Stimulated activated naive CD8-positive, alpha-beta T cell treated with anti-CD3 and anti-CD28 coated beads, Interleukin-15, Interleukin-2, amounts not matched to agents 100 ng/mL and 50 ng/mL, for 24 hours (primary cell): ENCODE measurements around the gene HTR4.
"Not testable (repeated sequence)": the region's sequence is repeated elsewhere in the genome, so short reads cannot be mapped to it uniquely, and the experiment has no call there.

Experiments used
- H3K27ac Mint-ChIP-seq: one replicate; pipeline ENCODE4 v1.8.0; 2021; ENCODE audit warnings: mild to moderate bottlenecking, mixed read lengths
- H3K27me3 Mint-ChIP-seq: one replicate; pipeline ENCODE4 v1.8.0; 2021; ENCODE audit warnings: mixed read lengths
- H3K36me3 Mint-ChIP-seq: one replicate; pipeline ENCODE4 v1.8.0; 2021; ENCODE audit warnings: low read depth, mixed read lengths
- H3K4me1 Mint-ChIP-seq: one replicate; pipeline ENCODE4 v1.8.0; 2021; ENCODE audit warnings: low read depth, mixed read lengths
- H3K4me3 Mint-ChIP-seq: one replicate; pipeline ENCODE4 v1.8.0; 2021; ENCODE audit warnings: mild to moderate bottlenecking, mixed read lengths
- H3K9me3 Mint-ChIP-seq: one replicate; pipeline ENCODE4 v1.8.0; 2021; ENCODE audit warnings: mixed read lengths

HTR4 gene

GRCh38 chr5:148554621-148555020, 99.7 kb downstream of the HTR4 start:
- Mint-ChIP-seq H3K4me3 (no peak overlapping the region), H3K4me1 (no peaks in the 10 kb centered on the region), H3K36me3 (no peaks in the 10 kb centered on the region), H3K9me3 (no peaks in the 10 kb centered on the region), H3K27me3 (no peaks in the 10 kb centered on the region), H3K27ac (no peak overlapping the region)

DNA sequence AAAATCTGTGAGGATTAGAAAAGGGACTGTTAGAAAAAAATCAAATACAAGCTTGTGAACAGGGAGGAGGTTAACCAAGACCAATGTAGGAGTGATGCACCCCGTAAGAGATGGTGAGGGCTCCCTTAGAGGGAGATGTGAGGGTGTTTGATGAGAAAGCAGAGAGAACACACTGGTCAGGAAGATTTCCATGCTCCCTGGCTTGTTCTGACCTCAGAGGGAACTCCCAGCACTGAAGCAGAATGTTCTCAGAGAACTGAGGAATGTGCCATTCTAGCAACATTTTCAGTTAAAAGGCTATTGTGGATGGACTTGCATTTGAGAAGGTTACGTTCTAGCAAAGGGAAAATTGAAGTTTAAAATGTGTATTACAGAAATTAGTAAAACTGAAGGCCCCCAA, 110.6 kb downstream of the HTR4 start:
- Mint-ChIP-seq H3K9me3 (no peaks in the 10 kb centered on the region), H3K27me3 (peaks cover 8% of the 10 kb centered on the region)

DNA sequence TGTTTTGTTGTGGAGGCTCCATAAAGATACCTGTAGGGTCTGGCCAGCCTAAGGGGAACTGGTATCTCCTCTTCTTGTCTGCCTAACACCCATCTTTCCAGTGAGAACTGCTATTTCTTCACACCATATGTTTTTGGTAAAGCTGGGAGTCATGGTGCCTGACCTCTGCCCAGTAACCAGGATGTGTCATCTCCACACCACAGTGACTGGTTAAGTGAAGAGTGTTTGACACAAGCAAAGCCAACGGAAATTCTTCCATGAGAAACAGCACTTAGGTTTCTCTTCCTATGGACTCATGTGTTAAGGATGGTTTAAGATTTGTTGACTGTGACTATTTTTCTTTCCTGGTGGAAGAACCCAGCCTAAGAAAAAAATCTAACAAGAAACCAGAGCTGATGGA, 111.5 kb downstream of the HTR4 start:
- H3K27me3 Mint-ChIP-seq, result peaks cover 8% of the 10 kb centered on the region
- H3K27ac Mint-ChIP-seq, result no peak overlapping the region
- no peaks in the 10 kb centered on the region for H3K4me1 Mint-ChIP-seq
- H3K9me3 Mint-ChIP-seq, result no peaks in the 10 kb centered on the region
- H3K4me3 Mint-ChIP-seq, result no peak overlapping the region
- H3K36me3 Mint-ChIP-seq, result no peaks in the 10 kb centered on the region

More for the DNA sequence above, 110.6 kb downstream of the HTR4 start:
- Mint-ChIP-seq H3K4me3 (no peak overlapping the region), H3K27ac (no peak overlapping the region), H3K4me1 (no peaks in the 10 kb centered on the region), H3K36me3 (no peaks in the 10 kb centered on the region)

DNA sequence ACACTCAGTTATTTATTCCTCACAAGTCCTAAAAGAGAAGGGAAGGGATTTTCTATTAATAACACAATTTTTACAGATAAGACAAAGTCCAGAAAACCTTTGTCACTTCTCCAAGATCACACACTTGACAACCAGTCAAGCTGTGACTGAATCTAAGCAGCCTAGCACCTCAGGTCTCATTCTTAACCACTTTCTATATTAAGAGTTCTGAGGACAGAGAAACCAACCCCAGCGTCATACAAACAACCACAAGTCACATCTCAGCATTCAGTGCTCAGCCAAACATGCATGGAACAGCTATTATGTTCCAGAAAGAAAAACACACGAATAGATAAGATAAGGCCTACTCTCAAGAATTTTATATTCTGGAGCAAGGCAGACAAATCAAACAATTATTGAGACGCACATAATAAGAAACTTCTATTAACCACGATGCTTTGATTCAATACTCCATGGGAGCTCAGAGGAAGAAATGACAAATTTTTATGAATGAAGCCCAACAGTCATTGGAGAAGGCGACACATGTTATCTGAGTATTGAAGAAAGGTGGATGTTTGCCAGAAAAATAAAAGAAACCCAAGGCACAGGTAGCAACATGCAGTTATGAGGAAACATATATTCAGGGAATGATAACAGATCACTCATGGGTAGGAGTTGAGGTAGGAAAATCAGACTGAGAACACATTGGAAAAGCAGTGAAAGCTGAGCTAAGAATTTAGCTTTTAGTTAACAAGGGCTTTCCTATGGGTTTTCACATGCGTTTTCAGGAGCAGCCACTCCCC, 113.1 kb downstream of the HTR4 start:
- H3K36me3 Mint-ChIP-seq, result no peaks in the 10 kb centered on the region
- H3K4me3 Mint-ChIP-seq, result no peak overlapping the region
- peaks cover 16% of the 10 kb centered on the region for H3K27me3 Mint-ChIP-seq
- H3K27ac Mint-ChIP-seq, result no peak overlapping the region
- no peaks in the 10 kb centered on the region for H3K4me1 Mint-ChIP-seq
- no peaks in the 10 kb centered on the region for H3K9me3 Mint-ChIP-seq

GRCh38 chr5:148540647-148541046, 113.7 kb downstream of the HTR4 start:
- Mint-ChIP-seq H3K27ac (no peak overlapping the region), H3K9me3 (no peaks in the 10 kb centered on the region), H3K4me1 (no peaks in the 10 kb centered on the region), H3K36me3 (no peaks in the 10 kb centered on the region), H3K4me3 (no peak overlapping the region), H3K27me3 (peaks cover 21% of the 10 kb centered on the region)

DNA sequence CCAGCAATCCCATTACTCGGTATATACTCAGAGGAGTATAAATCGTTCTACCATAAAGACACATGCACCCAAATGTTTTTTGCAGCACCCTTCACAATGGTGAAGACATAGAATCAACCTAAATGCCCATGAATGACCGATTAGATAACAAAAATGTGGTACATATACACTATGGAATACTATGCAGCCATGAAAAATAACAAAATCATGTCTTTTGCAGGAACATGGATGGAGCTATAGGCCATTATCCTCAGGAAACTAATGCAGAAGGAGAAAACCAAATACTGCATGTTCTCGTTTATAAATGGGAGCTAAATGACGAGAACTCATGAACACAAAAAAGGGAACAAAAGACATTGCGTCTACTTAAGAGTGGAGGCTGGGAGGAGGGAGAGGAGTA, 114.5 kb downstream of the HTR4 start:
- Mint-ChIP-seq H3K36me3 (no peaks in the 10 kb centered on the region), H3K9me3 (no peaks in the 10 kb centered on the region), H3K27me3 (peaks cover 20% of the 10 kb centered on the region), H3K4me3 (no peak overlapping the region), H3K4me1 (no peaks in the 10 kb centered on the region), H3K27ac (no peak overlapping the region)

DNA sequence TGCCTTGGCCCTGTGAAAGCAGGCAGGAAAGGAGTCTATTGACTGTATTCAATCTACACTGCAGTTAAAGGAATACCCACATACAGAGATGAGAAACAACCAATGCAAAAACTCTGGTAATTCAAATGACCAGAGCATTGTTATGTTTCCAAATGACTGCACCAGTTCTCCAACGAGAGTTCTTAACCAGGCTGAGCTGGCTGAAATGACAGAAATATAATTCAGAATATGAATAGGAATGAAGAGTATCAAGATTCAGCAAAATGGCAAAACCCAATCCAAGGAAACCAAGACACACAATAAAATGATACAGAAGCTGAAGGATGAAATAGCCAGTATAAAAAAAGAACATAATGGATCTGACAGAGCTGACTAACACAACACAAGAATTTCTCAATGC, 119.1 kb downstream of the HTR4 start:
- no peaks in the 10 kb centered on the region for H3K4me1 Mint-ChIP-seq
- peaks cover 33% of the 10 kb centered on the region for H3K27me3 Mint-ChIP-seq
- no peaks in the 10 kb centered on the region for H3K9me3 Mint-ChIP-seq
- H3K4me3 Mint-ChIP-seq, result no peak overlapping the region
- no peak overlapping the region for H3K27ac Mint-ChIP-seq
- no peaks in the 10 kb centered on the region for H3K36me3 Mint-ChIP-seq

GRCh38 chr5:148532969-148533670, 121.2 kb downstream of the HTR4 start:
- peaks cover 7% of the 10 kb centered on the region for H3K9me3 Mint-ChIP-seq
- H3K4me1 Mint-ChIP-seq, result no peaks in the 10 kb centered on the region
- no peak overlapping the region for H3K4me3 Mint-ChIP-seq
- no peak overlapping the region for H3K27ac Mint-ChIP-seq
- H3K36me3 Mint-ChIP-seq, result peaks cover 9% of the 10 kb centered on the region
- peaks cover 33% of the 10 kb centered on the region for H3K27me3 Mint-ChIP-seq

DNA sequence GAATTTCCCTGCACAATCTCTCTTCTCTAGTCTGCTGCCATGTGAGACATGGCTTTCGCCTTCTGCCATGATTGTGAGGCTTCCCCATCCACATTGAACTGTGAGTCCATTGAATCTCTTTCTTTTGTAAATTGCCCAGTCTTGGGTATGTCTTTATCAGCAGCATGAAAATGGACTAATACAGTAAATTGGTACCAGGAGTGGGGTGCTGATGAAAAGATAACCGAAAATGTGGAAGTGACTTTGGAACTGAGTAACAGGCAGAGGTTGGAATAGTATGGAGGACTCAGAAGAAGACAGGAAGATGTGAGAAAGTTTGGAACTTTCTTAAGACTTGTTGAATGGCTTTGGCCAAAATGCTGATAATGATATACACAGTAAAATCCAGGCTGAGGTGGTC, 124.9 kb downstream of the HTR4 start:
- not testable (repeated sequence) for H3K4me3 Mint-ChIP-seq, H3K36me3 Mint-ChIP-seq, H3K4me1 Mint-ChIP-seq, H3K9me3 Mint-ChIP-seq, H3K27ac Mint-ChIP-seq
- H3K27me3 Mint-ChIP-seq, result peaks cover 13% of the 10 kb centered on the region

- H3K4me1 Mint-ChIP-seq, result no peaks in the 10 kb centered on the region
- peaks cover 6% of the 10 kb centered on the region for H3K9me3 Mint-ChIP-seq
- peaks cover 10% of the 10 kb centered on the region for H3K27me3 Mint-ChIP-seq
- no peak overlapping the region for H3K4me3 Mint-ChIP-seq
- H3K27ac Mint-ChIP-seq, result no peak overlapping the region
- H3K36me3 Mint-ChIP-seq, result peaks cover 7% of the 10 kb centered on the region
These were observed 129.6 kb downstream of the HTR4 start for GRCh38 chr5:148524721-148525120.

GRCh38 chr5:148523139-148523538, 131.2 kb downstream of the HTR4 start:
- no peaks in the 10 kb centered on the region for H3K4me1 Mint-ChIP-seq
- no peak overlapping the region for H3K27ac Mint-ChIP-seq
- no peak overlapping the region for H3K4me3 Mint-ChIP-seq
- H3K9me3 Mint-ChIP-seq, result no peaks in the 10 kb centered on the region
- H3K27me3 Mint-ChIP-seq, result peaks cover 10% of the 10 kb centered on the region
- H3K36me3 Mint-ChIP-seq, result no peaks in the 10 kb centered on the region

GRCh38 chr5:148515460-148515859, 138.9 kb downstream of the HTR4 start:
- no peak overlapping the region for H3K4me3 Mint-ChIP-seq
- no peaks in the 10 kb centered on the region for H3K4me1 Mint-ChIP-seq
- peaks cover 5% of the 10 kb centered on the region for H3K9me3 Mint-ChIP-seq
- H3K27ac Mint-ChIP-seq, result no peak overlapping the region
- H3K27me3 Mint-ChIP-seq, result peaks cover 12% of the 10 kb centered on the region
- no peaks in the 10 kb centered on the region for H3K36me3 Mint-ChIP-seq

DNA sequence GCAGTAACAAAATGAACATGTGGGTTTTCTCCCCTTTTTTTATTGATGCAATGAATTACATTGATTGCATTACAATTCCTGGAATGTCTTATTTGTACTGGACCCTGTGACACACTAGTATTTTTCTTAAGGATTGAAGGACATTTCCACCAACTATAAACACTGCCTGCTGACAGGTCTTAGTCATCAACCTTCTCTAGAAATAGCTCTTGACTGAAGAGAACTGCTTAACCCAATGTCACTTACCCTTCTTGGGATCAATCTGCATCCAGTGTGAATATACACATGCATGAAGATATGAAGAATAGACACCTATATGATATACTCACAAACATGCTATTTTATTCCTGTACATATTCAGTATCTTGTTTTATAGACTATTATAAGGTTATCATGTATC, 140.0 kb downstream of the HTR4 start:
- H3K27ac Mint-ChIP-seq, result no peak overlapping the region
- no peaks in the 10 kb centered on the region for H3K36me3 Mint-ChIP-seq
- no peaks in the 10 kb centered on the region for H3K4me1 Mint-ChIP-seq
- H3K9me3 Mint-ChIP-seq, result peaks cover 5% of the 10 kb centered on the region
- peaks cover 7% of the 10 kb centered on the region for H3K27me3 Mint-ChIP-seq
- no peak overlapping the region for H3K4me3 Mint-ChIP-seq

GRCh38 chr5:148512498-148512897, 141.8 kb downstream of the HTR4 start:
- Mint-ChIP-seq H3K9me3 (peaks cover 5% of the 10 kb centered on the region), H3K4me3 (no peak overlapping the region), H3K4me1 (no peaks in the 10 kb centered on the region), H3K36me3 (no peaks in the 10 kb centered on the region), H3K27me3 (peaks cover 7% of the 10 kb centered on the region), H3K27ac (no peak overlapping the region)

DNA sequence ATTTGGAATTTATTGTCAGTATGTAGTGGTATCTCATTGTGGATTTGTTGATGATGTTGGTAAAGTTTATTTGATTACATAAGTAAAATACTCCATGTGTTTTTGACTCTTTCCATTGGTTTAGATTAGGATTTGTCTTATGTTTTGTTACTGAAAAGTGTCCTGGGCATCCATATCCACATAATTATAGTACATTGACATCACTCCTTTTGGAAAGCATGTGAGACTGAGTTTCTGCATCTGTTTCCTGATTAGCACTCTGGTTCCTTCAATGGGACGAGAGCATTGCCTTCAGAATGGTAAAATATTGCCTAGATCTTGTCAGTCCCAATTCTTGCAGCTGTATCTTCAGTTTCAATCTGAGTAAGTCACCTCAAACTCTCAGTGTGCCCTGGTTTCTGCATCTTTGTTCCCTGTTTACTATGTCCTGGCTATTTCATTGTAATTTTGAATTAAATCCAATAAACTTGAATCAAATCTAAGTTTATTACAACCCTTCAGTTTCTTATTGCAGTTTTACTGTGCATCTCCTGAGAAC, 142.4 kb downstream of the HTR4 start:
- Mint-ChIP-seq H3K4me3 (no peak overlapping the region), H3K27ac (no peak overlapping the region), H3K4me1 (no peaks in the 10 kb centered on the region), H3K27me3 (peaks cover 7% of the 10 kb centered on the region), H3K36me3 (no peaks in the 10 kb centered on the region), H3K9me3 (peaks cover 5% of the 10 kb centered on the region)
